A673 (cell line): ENCODE results near the gene TRIM72. TPM values are rescaled to one million over a fixed set of nuclear protein-coding genes. Genes with fewer than 3 reads are reported as not detected.
"Not testable (repeated sequence)": the region's sequence is repeated elsewhere in the genome, so short reads cannot be mapped to it uniquely, and the experiment has no call there.

ENCODE experiments used
- BruUV-seq: library from RNA; stranded (reverse); fragments of 400-500 nt; replicated peaks from 2 replicates; lab custom pipeline; 2021; lab: Mats Ljungman, UMichigan
- CTCF ChIA-PET: fragments of 300-600 bp; sonication (Branson Sonifier 250); formaldehyde crosslinking; loops from one replicate; lab custom pipeline; 2022; ENCODE audit warnings: antibody characterized with exemption; lab: Charles Lee
- POLR2A ChIA-PET: fragments of 300-600 bp; sonication (Branson Sonifier 250); formaldehyde crosslinking; loops from one replicate; lab custom pipeline; 2022; ENCODE audit warnings: antibody characterized with exemption; ENCODE audit not compliant: low non-redundant PET; lab: Charles Lee
- DNase-seq: peaks from one replicate; pipeline ENCODE4 v3.0.0-alpha.2; 2015; ENCODE audit warnings: low spot score
- H3K27ac ChIP-seq: fragments of 200-600 bp; sonication (generic); 2 replicates; pipeline ENCODE4 v1.5.1; 2016; ENCODE audit warnings: mixed run types, low read depth, mild to moderate bottlenecking, mixed read lengths, antibody characterized with exemption, low read length; ENCODE audit not compliant: poor library complexity, severe bottlenecking
- H3K27me3 ChIP-seq: fragments of 200-600 bp; sonication (generic); replicated peaks from 2 replicates; pipeline ENCODE4 v1.6.1; 2017; ENCODE audit warnings: mixed run types, low read depth, mild to moderate bottlenecking, mixed read lengths, antibody characterized with exemption, low read length; ENCODE audit not compliant: insufficient read depth, poor library complexity
- H3K36me3 ChIP-seq: fragments of 200-600 bp; sonication (generic); 2 replicates; pipeline ENCODE4 v1.6.1; 2016; ENCODE audit warnings: mixed run types, mild to moderate bottlenecking, mixed read lengths, antibody characterized with exemption, low read length; ENCODE audit not compliant: insufficient read depth, poor library complexity, severe bottlenecking
- H3K4me1 ChIP-seq: fragments of 200-600 bp; sonication (generic); 2 replicates; pipeline ENCODE4 v1.6.1; 2017; ENCODE audit warnings: mixed run types, mild to moderate bottlenecking, mixed read lengths, antibody characterized with exemption, low read length; ENCODE audit not compliant: insufficient read depth, poor library complexity, severe bottlenecking
- H3K4me3 ChIP-seq: fragments of 200-600 bp; sonication (generic); 2 replicates; pipeline ENCODE4 v1.5.1; 2016; ENCODE audit warnings: low read depth, mixed run types, mild to moderate bottlenecking, mixed read lengths, low read length; ENCODE audit not compliant: poor library complexity, severe bottlenecking
- H3K9me3 ChIP-seq: fragments of 200-600 bp; sonication (generic); 2 replicates; pipeline ENCODE4 v1.6.1; 2016; ENCODE audit warnings: mixed run types, low read depth, mild to moderate bottlenecking, mixed read lengths, antibody characterized with exemption, low read length; ENCODE audit not compliant: poor library complexity, severe bottlenecking
- EZH2 ChIP-seq: fragments of 200-600 bp; sonication (generic); IDR thresholded peaks from 2 replicates; pipeline ENCODE4 v1.6.1; 2017; ENCODE audit warnings: borderline replicate concordance, low read depth, mild to moderate bottlenecking, mixed read lengths, antibody characterized with exemption, low read length; ENCODE audit not compliant: poor library complexity, severe bottlenecking
- intact Hi-C: fragments of 100-400 bp; cut with micrococcal nuclease; formaldehyde crosslinking; loops from one replicate; pipeline ENCODE4 v1.10.0; 2022; ENCODE audit not compliant: unreplicated experiment
- total RNA-seq: library from RNA; stranded (reverse); gene quantifications from 2 replicates; pipeline ENCODE4 v1.2.3, GENCODE V29; 2021
- TF ChIP-seq, protein P1 (sequence below): fragments of 300-800, 200-600 bp; sonication (generic); conservative IDR thresholded peaks from 2 replicates; pipeline ENCODE4 v1.5.1; 2017; ENCODE audit warnings: low read depth, mild to moderate bottlenecking, antibody characterized with exemption, low read length, moderate library complexity, mixed read lengths

TRIM72 gene
- total RNA-seq, 1 experiment from 2014 or later = 0.04 TPM

DNA sequence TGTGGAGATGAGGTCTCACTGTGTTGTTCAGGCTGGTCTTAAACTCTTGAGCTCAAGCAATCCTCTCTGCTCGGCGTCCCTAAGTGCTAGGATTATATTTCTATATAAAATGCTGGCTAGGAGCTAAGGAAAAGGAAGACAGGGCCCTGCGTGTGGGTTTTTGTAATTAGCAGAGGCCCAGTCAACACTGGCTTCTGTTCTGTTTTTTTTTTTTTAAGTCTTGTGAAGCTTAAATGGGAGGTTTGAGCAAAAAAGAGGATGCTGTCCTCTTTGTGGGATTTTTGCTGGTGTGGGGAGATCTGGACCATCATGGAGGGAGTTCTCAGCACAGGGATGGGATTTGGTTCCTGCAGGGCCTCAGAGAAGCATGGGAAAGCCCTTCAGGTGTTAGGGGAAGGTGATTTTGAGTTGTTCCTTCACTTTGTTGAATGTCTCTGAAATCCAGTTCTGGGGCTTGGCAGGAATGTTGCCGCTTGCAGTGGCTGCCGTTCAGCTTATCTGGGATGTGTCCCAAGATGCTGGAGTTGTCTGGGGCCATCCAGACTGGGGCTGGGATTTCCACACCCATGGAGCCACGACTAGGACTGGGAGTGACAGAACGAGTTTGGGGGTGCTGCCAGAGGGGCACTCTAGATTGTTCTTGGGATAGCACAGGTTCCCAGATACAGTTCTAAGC, 15.6 kb upstream of the TRIM72 start:
- peaks cover 9% of the 10 kb centered on the region for H3K27me3 ChIP-seq
- POLR2A ChIA-PET = no interaction called here
- no TSS peak for BruUV-seq
- no peaks in the 10 kb centered on the region for H3K4me1 ChIP-seq
- H3K36me3 ChIP-seq = peaks cover 37% of the 10 kb centered on the region
- CTCF ChIA-PET = interaction anchor here (0.6 kb wide), 1 partner anchor 180 kb away, joined by 3 read pairs; no protein-coding TSS in a partner anchor
- H3K27ac ChIP-seq = no peak overlapping the region
- H3K4me3 ChIP-seq = no peak overlapping the region
- intact Hi-C loops = no loop called here
- DNase-seq = no peak
- H3K9me3 ChIP-seq = no peaks in the 10 kb centered on the region
- no peak for TF ChIP-seq EZH2

DNA sequence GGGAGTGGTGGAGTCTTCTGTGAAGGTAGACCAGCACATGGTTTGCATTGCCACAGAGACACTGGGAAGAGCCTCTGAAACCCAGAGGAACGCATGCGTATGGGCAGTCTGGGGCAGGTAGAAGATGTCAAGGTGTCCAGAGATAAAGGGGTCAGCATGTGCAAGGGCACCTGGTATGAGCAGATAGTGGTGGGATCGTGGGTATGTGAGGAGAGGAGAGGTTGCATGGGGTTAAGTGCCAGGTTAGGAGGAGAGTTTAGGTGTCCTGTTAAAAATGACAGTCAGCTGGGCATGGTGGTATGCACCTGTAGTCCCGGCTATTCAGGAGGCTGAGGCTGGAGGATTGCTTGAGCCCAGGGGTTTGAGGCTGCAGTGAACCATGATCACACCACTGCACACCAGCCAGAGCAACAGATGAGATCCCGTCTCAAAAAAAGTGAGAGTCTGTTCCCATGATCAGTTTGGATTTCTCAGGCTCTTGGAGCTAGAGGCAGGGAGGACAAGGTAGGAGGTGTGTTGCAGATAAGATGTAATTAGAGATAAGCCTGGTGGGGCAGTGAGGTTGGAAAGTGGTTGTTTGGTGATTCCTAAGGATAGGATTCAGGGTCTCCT, 14.4 kb upstream of the TRIM72 start:
- ChIA-PET CTCF (no interaction called here), POLR2A (no interaction called here)
- DNase-seq = no peak
- H3K36me3 ChIP-seq = peaks cover 25% of the 10 kb centered on the region
- intact Hi-C loops = loop anchor here (5.0 kb wide), 2 partner anchors 243 to 668 kb away; partner anchors contain the start of gene ZNF843
- no peaks in the 10 kb centered on the region for H3K9me3 ChIP-seq
- H3K4me3 ChIP-seq = no peak overlapping the region
- no peak overlapping the region for H3K27ac ChIP-seq
- no TSS peak for BruUV-seq
- TF ChIP-seq EZH2 = no peak
- TF ChIP-seq, protein P1, sequence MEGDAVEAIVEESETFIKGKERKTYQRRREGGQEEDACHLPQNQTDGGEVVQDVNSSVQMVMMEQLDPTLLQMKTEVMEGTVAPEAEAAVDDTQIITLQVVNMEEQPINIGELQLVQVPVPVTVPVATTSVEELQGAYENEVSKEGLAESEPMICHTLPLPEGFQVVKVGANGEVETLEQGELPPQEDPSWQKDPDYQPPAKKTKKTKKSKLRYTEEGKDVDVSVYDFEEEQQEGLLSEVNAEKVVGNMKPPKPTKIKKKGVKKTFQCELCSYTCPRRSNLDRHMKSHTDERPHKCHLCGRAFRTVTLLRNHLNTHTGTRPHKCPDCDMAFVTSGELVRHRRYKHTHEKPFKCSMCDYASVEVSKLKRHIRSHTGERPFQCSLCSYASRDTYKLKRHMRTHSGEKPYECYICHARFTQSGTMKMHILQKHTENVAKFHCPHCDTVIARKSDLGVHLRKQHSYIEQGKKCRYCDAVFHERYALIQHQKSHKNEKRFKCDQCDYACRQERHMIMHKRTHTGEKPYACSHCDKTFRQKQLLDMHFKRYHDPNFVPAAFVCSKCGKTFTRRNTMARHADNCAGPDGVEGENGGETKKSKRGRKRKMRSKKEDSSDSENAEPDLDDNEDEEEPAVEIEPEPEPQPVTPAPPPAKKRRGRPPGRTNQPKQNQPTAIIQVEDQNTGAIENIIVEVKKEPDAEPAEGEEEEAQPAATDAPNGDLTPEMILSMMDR = no peak
- no peaks in the 10 kb centered on the region for H3K4me1 ChIP-seq
- H3K27me3 ChIP-seq = peaks cover 9% of the 10 kb centered on the region

DNA sequence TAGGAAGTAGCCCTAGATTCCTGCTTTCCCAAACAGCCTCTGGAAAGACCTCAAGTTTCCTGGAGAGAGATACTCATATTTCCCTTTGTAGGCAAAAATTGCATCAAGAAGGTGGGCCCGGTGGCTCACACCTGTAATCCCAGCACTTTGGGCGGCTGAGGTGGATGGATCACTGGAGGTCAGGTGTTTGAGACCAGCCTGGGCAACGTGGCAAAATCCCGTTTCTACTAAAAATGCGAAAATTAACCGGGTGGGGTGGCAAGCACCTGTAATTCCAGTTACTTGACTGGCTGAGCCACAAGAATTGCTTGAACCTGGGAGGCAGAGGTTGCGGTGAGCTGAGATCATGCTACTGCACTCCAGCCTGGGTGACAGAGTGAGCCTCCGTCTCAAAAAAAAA, 13.8 kb upstream of the TRIM72 start:
- H3K9me3 ChIP-seq, POLR2A ChIA-PET, DNase-seq, H3K4me3 ChIP-seq, H3K4me1 ChIP-seq, H3K27me3 ChIP-seq, H3K27ac ChIP-seq, CTCF ChIA-PET, BruUV-seq: not testable (repeated sequence)
- peaks cover 19% of the 10 kb centered on the region for H3K36me3 ChIP-seq
- intact Hi-C loops = loop anchor here (5.0 kb wide), 2 partner anchors 242 to 667 kb away; partner anchors contain the start of gene ZNF843

DNA sequence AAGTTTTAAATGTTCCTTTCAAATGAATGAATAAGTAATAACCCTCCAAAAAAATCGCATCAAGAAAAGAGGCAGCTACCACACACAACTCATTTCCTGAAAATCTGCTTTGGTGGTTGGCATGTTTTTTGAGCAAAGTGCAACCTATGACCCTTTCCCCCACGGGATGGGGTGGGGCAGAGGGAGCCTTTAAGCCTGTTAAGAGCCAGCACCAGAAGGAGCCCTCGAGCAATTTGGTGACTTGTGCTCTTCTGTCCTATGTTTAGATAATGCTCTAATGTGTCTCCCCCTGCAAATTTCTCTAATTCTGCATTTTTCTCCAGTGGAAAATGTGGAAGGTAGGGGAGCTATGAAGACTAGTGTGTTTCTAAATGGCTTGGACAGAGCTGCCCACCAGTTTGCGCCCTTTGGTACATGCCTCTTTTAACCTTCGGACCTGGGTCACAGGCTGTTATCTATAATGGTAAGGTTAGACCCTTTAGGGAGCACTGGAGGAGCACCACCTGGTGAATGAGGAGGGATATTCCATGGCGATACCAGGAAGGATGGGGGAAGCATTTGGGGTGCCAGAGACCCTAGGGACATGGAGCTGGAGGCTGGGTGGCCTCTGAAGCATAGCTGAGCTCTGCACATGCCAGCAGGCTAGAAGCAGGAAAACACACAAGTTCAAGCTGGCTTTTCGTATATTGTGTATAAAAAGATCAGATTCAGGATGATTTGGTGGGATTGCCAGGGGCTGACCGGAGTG, 12.9 kb upstream of the TRIM72 start:
- Histone ChIP-seq H3K27ac (no peak overlapping the region), H3K27me3 (peaks cover 9% of the 10 kb centered on the region), H3K4me3 (no peak overlapping the region), H3K36me3 (peaks cover 10% of the 10 kb centered on the region), H3K9me3 (no peaks in the 10 kb centered on the region), H3K4me1 (no peaks in the 10 kb centered on the region)
- ChIA-PET CTCF (no interaction called here), POLR2A (interaction anchor here (0.6 kb wide), 1 partner anchor 21 kb away, joined by 9 read pairs; no protein-coding TSS in a partner anchor)
- intact Hi-C loops = loop anchor here (5.0 kb wide), 2 partner anchors 241 to 666 kb away; partner anchors contain the start of gene ZNF843
- no TSS peak for BruUV-seq
- DNase-seq = no peak
- TF ChIP-seq, protein P1 = no peak
- no peak for TF ChIP-seq EZH2
